SH-SY5Y (cell line): ENCODE measurements around the gene PSMF1.

Source experiments
- GATA2 ChIP-seq: IDR thresholded peaks from 2 replicates; pipeline ENCODE4 v1.6.1; 2011; ENCODE audit warnings: mild to moderate bottlenecking, low read depth, low read length
- GATA3 ChIP-seq: IDR thresholded peaks from 2 replicates; pipeline ENCODE4 v1.6.1; 2011; ENCODE audit warnings: low read depth, mild to moderate bottlenecking, low read length, moderate library complexity

DNA sequence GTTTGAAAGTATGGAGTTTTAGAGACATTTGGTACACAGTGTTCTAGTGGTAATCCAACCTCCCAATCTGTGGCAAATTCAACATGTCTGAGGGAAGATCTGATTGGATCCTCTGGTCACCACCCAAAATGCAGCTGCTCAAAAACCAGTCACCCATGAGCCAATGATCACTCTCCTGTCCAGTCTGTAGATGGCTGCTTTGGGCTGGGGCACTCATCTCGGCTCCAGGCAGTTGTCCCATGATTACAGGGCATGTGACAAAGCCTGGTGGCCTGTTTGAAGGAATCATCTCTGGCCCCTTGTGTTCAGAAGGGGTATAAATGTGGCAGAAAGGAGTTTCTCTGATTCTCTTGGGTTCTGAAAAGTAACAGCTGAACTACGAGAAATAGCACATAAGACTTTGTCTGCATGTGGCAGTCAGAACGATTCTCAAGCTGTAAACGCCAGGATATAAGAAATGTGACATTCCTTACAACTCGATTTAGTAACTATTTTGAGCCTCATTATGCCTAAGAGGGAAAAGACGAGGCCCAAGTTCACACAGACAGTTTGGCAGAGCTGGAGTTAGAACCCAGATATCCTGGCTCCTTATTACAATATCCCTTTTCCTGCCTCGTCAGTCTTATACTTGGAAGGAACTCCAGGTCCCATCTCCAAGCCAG lies 80.9 kb downstream of the PSMF1 start:
- TF ChIP-seq GATA2, result no peak
- TF ChIP-seq GATA3, result no peak
